HG03095 (cell line): ENCODE measurements around the gene GRAPL.
"Not testable (repeated sequence)": the region's sequence is repeated elsewhere in the genome, so short reads cannot be mapped to it uniquely, and the experiment has no call there.

Source experiments
- ATAC-seq: cut with Tn5 transposase; IDR thresholded peaks from one replicate; pipeline ENCODE4 v1.9.1; 2021; ENCODE audit warnings: moderate library complexity; ENCODE audit not compliant: unreplicated experiment

Gene GRAPL

GRCh38 chr17:19127148-19127980 is at the start of gene GRAPL:
TSS of gene GRAPL (plus strand) at chr17:19127589. CDS start at chr17:19127620, 31 bp downstream.
- ATAC-seq = not testable (repeated sequence)

- not testable (repeated sequence) for ATAC-seq
Observed at GRCh38 chr17:19088804-19089685, 38.3 kb upstream of the GRAPL start.

- not testable (repeated sequence) for ATAC-seq
Observed at GRCh38 chr17:19090058-19090772, 37.2 kb upstream of the GRAPL start.

- ATAC-seq = not testable (repeated sequence)
Observed at GRCh38 chr17:19092737-19093683, 34.4 kb upstream of the GRAPL start.

- ATAC-seq = not testable (repeated sequence)
Observed at GRCh38 chr17:19093684-19094438, 33.5 kb upstream of the GRAPL start.

- ATAC-seq = not testable (repeated sequence)
Observed at GRCh38 chr17:19108517-19108916, 18.9 kb upstream of the GRAPL start.

- ATAC-seq = peak; percentile 16
Observed at GRCh38 chr17:19110189-19111097, 16.9 kb upstream of the GRAPL start.

- ATAC-seq = peak; percentile 52
Observed at GRCh38 chr17:19111111-19111711, 16.2 kb upstream of the GRAPL start.

- peak; percentile 31 for ATAC-seq
Observed at GRCh38 chr17:19111801-19112458, 15.5 kb upstream of the GRAPL start.

- not testable (repeated sequence) for ATAC-seq
Observed at GRCh38 chr17:19112459-19112826, 14.9 kb upstream of the GRAPL start.

- ATAC-seq = not testable (repeated sequence)
Observed at GRCh38 chr17:19118695-19119094, 8.7 kb upstream of the GRAPL start.

GRCh38 chr17:19125289-19125688 is 2.1 kb upstream of the GRAPL start:
- not testable (repeated sequence) for ATAC-seq

GRCh38 chr17:19129500-19129899 is 2.1 kb downstream of the GRAPL start:
- not testable (repeated sequence) for ATAC-seq

GRCh38 chr17:19131108-19131507 is 3.7 kb downstream of the GRAPL start:
- peak; percentile 24 for ATAC-seq

GRCh38 chr17:19131772-19132171 is 4.4 kb downstream of the GRAPL start:
- not testable (repeated sequence) for ATAC-seq

GRCh38 chr17:19133793-19134192 is 6.4 kb downstream of the GRAPL start:
- ATAC-seq = not testable (repeated sequence)

- ATAC-seq = not testable (repeated sequence)
Observed at GRCh38 chr17:19135391-19135790, 8.0 kb downstream of the GRAPL start.
